ENCODE measurements around the gene SH3PXD2B. TPM values are rescaled to one million over a fixed set of nuclear protein-coding genes. Genes with fewer than 3 reads are reported as not detected.

SH3PXD2B gene
- total RNA-seq, 2 experiments from 2014 or later: 0.21 to 0.23 TPM

DNA sequence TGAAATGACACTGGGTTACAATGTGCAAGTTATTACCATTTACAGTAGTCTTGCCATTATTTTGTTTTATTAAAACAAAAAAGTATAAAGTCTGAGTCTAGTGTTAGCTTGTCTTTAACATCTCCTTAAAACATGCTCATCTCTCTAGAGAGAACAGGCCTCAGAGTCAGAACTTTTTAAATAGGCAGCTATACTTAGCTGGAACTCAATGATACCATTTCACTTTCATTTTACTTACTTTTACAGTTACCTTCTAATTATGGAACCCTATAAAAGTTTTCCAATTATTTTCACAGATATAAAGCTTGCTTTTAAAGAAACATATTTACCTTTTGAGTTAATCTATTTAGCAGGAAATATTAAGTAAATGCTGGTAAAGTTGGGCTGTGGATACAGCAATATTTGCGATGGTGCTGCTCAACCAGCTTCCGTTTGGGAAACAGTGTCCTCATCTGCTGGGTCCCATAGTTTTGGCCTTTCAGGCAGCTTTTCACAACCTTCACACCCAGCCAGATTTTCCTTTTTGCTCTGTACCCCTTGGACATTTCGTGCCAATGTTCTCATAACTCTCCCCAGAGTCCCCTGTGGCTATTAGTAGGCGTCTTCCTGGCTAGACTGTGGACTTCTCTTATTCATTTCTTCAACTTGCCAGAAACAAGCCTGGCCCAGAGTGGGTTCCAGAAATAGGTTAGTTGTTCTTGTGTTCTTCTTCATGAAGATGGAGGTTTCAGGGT is 134.4 kb downstream of the SH3PXD2B start:
- ATAC-seq (no peak), DNase-seq (no peak)
- Mint-ChIP-seq H3K36me3 (ENCODE audit: low read depth) (no peaks in the 10 kb centered on the region), H3K9me3 (ENCODE audit: insufficient read depth) (no peaks in the 10 kb centered on the region), H3K27me3 (ENCODE audit: low read depth) (no peaks in the 10 kb centered on the region), H3K4me1 (ENCODE audit: low read depth) (no peaks in the 10 kb centered on the region), H3K27ac (no peak overlapping the region), H3K4me3 (no peak overlapping the region)
- ChIA-PET POLR2A (no interaction called here), CTCF (interaction anchor here (0.8 to 1.2 kb wide), 2 partner anchors 12 to 51 kb away, joined by 3 read pairs; no protein-coding TSS in a partner anchor)

GRCh38 chr5:172315587-172316493 is 138.5 kb downstream of the SH3PXD2B start:
- H3K27ac Mint-ChIP-seq: no peak overlapping the region
- CTCF ChIA-PET: no interaction called here
- ATAC-seq: no peak
- H3K9me3 Mint-ChIP-seq (ENCODE audit: insufficient read depth): no peaks in the 10 kb centered on the region
- H3K4me3 Mint-ChIP-seq: no peak overlapping the region
- no peaks in the 10 kb centered on the region for H3K27me3 Mint-ChIP-seq (ENCODE audit: low read depth)
- no peak for DNase-seq
- H3K4me1 Mint-ChIP-seq (ENCODE audit: low read depth): no peaks in the 10 kb centered on the region
- no peaks in the 10 kb centered on the region for H3K36me3 Mint-ChIP-seq (ENCODE audit: low read depth)
- POLR2A ChIA-PET: no interaction called here

GRCh38 chr5:172313915-172314314 is 140.4 kb downstream of the SH3PXD2B start:
- ATAC-seq: no peak

GRCh38 chr5:172312286-172312685 is 142.0 kb downstream of the SH3PXD2B start:
- ATAC-seq (no peak), DNase-seq (no peak)
- POLR2A ChIA-PET: no interaction called here
- H3K36me3 Mint-ChIP-seq (ENCODE audit: low read depth): no peaks in the 10 kb centered on the region
- no peak overlapping the region for H3K27ac Mint-ChIP-seq
- H3K4me1 Mint-ChIP-seq (ENCODE audit: low read depth): no peaks in the 10 kb centered on the region
- H3K27me3 Mint-ChIP-seq (ENCODE audit: low read depth): peaks cover 2% of the 10 kb centered on the region
- no peaks in the 10 kb centered on the region for H3K9me3 Mint-ChIP-seq (ENCODE audit: insufficient read depth)
- CTCF ChIA-PET: interaction anchor here (0.9 kb wide), 1 partner anchor 19 kb away, joined by 5 read pairs; no protein-coding TSS in a partner anchor
- H3K4me3 Mint-ChIP-seq: no peak overlapping the region

More at GRCh38 chr5:172313915-172314314, 140.4 kb downstream of the SH3PXD2B start:
- Mint-ChIP-seq H3K27ac (no peak overlapping the region), H3K27me3 (ENCODE audit: low read depth) (peaks cover 2% of the 10 kb centered on the region), H3K4me3 (no peak overlapping the region), H3K4me1 (ENCODE audit: low read depth) (no peaks in the 10 kb centered on the region), H3K9me3 (ENCODE audit: insufficient read depth) (no peaks in the 10 kb centered on the region), H3K36me3 (ENCODE audit: low read depth) (no peaks in the 10 kb centered on the region)
- no peak for DNase-seq
- ChIA-PET CTCF (no interaction called here), POLR2A (no interaction called here)

DNA sequence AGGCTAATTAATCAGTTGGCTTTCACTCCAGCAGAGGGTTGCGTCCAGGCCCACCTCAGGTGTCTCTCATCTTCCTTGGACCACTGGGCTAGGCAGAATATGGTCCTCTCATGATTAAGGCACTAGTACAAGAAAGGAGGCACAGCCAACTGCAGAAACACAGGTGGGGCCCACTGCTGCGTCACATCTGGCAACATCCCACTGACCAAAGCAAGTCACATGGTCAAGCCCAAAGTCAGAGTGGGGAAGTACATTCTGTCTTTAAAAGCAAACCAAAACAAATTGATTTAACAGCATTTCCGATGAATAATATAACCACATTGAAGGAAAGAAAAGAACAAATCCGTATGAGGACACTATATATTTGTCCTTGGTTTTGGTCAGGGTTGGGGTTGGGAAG is 142.7 kb downstream of the SH3PXD2B start:
- ATAC-seq (no peak), DNase-seq (no peak)
- no peaks in the 10 kb centered on the region for H3K36me3 Mint-ChIP-seq (ENCODE audit: low read depth)
- no peak overlapping the region for H3K4me3 Mint-ChIP-seq
- H3K27ac Mint-ChIP-seq: no peak overlapping the region
- POLR2A ChIA-PET: no interaction called here
- H3K4me1 Mint-ChIP-seq (ENCODE audit: low read depth): no peaks in the 10 kb centered on the region
- CTCF ChIA-PET: no interaction called here
- peaks cover 2% of the 10 kb centered on the region for H3K27me3 Mint-ChIP-seq (ENCODE audit: low read depth)
- H3K9me3 Mint-ChIP-seq (ENCODE audit: insufficient read depth): peaks cover under 1% of the 10 kb centered on the region

- Mint-ChIP-seq H3K9me3 (ENCODE audit: insufficient read depth) (peaks cover 4% of the 10 kb centered on the region), H3K27me3 (ENCODE audit: low read depth) (peaks cover 2% of the 10 kb centered on the region), H3K4me1 (ENCODE audit: low read depth) (no peaks in the 10 kb centered on the region), H3K27ac (no peak overlapping the region), H3K4me3 (no peak overlapping the region), H3K36me3 (ENCODE audit: low read depth) (no peaks in the 10 kb centered on the region)
- ATAC-seq: no peak
- POLR2A ChIA-PET: no interaction called here
- DNase-seq: no peak
- CTCF ChIA-PET: no interaction called here
Measured at GRCh38 chr5:172311026-172311425, 143.3 kb downstream of the SH3PXD2B start.

DNA sequence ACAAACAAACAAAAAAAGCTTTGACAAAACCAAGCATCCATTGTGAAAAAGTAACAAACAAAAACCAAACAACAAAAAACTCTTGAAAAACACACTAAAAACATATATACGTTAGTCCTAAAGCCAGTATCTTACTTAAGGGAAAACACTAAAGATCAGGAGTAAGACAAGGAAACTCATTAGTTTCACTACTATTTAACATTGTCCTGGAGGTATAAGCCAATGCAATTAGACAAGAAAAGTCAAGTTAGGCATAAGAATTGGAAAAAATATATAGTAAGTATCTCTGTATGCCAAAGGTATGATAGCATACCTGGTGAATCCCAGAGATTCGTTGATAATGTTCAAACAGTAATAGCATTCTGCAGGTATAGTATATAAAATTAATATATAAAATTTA is 148.9 kb downstream of the SH3PXD2B start:
- no peaks in the 10 kb centered on the region for H3K36me3 Mint-ChIP-seq (ENCODE audit: low read depth)
- DNase-seq: no peak
- H3K27ac Mint-ChIP-seq: no peak overlapping the region
- no peak overlapping the region for H3K4me3 Mint-ChIP-seq
- ATAC-seq: no peak
- ChIA-PET POLR2A (no interaction called here), CTCF (no interaction called here)
- H3K4me1 Mint-ChIP-seq (ENCODE audit: low read depth): no peaks in the 10 kb centered on the region
- peaks cover 11% of the 10 kb centered on the region for H3K27me3 Mint-ChIP-seq (ENCODE audit: low read depth)
- peaks cover 4% of the 10 kb centered on the region for H3K9me3 Mint-ChIP-seq (ENCODE audit: insufficient read depth)

DNA sequence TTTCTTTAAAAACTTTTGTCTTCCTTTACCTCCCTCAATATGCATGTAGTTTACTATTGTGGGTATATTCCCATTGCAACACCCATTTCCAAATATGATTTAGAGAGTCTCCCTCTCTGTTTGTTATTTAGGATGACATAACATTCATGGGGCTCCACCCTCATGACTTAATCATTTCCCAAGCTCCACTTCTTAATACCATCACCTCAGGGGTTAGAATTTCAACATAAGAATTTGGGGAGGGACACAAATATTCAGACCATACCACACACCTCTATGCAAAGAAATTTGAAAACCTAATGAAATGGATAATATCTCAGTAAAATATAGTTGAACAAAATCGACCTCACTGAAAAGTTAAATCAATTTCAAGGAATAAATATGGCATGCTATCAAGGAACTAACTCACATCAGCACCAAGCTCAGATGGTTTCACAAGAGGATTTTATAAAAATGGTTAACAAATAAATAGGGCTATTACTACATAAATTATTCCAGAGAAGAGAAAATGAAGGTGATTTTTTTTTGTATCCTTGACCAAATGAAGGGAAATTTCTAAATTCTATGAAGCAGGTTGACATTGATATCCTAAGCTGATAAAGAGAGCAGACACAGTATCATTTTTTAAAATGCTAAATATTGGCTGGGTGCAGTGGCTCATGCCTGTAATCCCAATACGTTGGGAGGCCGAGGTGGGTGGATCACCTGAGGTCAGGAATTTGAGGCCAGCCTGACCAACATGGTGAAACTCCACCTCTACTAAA is 150.6 kb downstream of the SH3PXD2B start:
- Mint-ChIP-seq H3K4me3 (no peak overlapping the region), H3K9me3 (ENCODE audit: insufficient read depth) (peaks cover 4% of the 10 kb centered on the region), H3K27me3 (ENCODE audit: low read depth) (peaks cover 9% of the 10 kb centered on the region), H3K27ac (no peak overlapping the region), H3K4me1 (ENCODE audit: low read depth) (no peaks in the 10 kb centered on the region), H3K36me3 (ENCODE audit: low read depth) (no peaks in the 10 kb centered on the region)
- ATAC-seq (no peak), DNase-seq (no peak)
- POLR2A ChIA-PET: no interaction called here
- CTCF ChIA-PET: interaction anchor here (1.0 kb wide), 1 partner anchor 10 kb away, joined by 4 read pairs; no protein-coding TSS in a partner anchor

DNA sequence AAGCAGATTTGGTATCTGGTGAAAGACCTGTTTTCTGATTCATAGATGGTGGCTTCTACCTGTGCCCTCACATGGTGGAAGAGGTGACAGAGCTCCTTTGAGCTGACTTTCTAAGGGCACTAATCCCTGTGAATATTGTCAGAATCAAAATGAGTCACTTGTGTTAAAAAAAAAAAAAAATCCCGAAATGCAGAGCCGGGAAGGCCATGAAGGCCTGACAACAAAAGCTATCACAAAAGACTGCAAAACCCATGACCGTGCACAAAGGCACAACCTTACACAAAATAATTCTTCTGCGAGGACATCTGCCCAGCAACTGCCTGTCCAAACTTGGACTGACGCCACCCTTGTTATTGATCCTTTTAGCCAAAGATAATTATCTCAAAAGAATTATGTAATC is 151.2 kb downstream of the SH3PXD2B start:
- H3K36me3 Mint-ChIP-seq (ENCODE audit: low read depth): no peaks in the 10 kb centered on the region
- CTCF ChIA-PET: interaction anchor here (0.7 to 1.0 kb wide), 2 partner anchors 10 to 151 kb away, joined by 3 to 4 read pairs; partner anchors contain the start of gene SH3PXD2B
- peaks cover 9% of the 10 kb centered on the region for H3K27me3 Mint-ChIP-seq (ENCODE audit: low read depth)
- DNase-seq: no peak
- ATAC-seq: no peak
- no peak overlapping the region for H3K4me3 Mint-ChIP-seq
- POLR2A ChIA-PET: no interaction called here
- H3K4me1 Mint-ChIP-seq (ENCODE audit: low read depth): no peaks in the 10 kb centered on the region
- peaks cover 4% of the 10 kb centered on the region for H3K9me3 Mint-ChIP-seq (ENCODE audit: insufficient read depth)
- no peak overlapping the region for H3K27ac Mint-ChIP-seq

GRCh38 chr5:172302047-172302710 is 152.1 kb downstream of the SH3PXD2B start:
- Mint-ChIP-seq H3K4me1 (ENCODE audit: low read depth) (no peaks in the 10 kb centered on the region), H3K4me3 (no peak overlapping the region), H3K36me3 (ENCODE audit: low read depth) (no peaks in the 10 kb centered on the region), H3K9me3 (ENCODE audit: insufficient read depth) (peaks cover 4% of the 10 kb centered on the region), H3K27ac (no peak overlapping the region), H3K27me3 (ENCODE audit: low read depth) (peaks cover 9% of the 10 kb centered on the region)
- DNase-seq (no peak), ATAC-seq (no peak)
- ChIA-PET CTCF (interaction anchor here (1.9 kb wide), 1 partner anchor 9 kb away, joined by 6 read pairs; no protein-coding TSS in a partner anchor), POLR2A (no interaction called here)

- peaks cover 12% of the 10 kb centered on the region for H3K27me3 Mint-ChIP-seq (ENCODE audit: low read depth)
- ATAC-seq (no peak), DNase-seq (no peak)
- ChIA-PET CTCF (no interaction called here), POLR2A (no interaction called here)
- no peak overlapping the region for H3K4me3 Mint-ChIP-seq
- no peaks in the 10 kb centered on the region for H3K9me3 Mint-ChIP-seq (ENCODE audit: insufficient read depth)
- no peaks in the 10 kb centered on the region for H3K4me1 Mint-ChIP-seq (ENCODE audit: low read depth)
- no peak overlapping the region for H3K27ac Mint-ChIP-seq
- no peaks in the 10 kb centered on the region for H3K36me3 Mint-ChIP-seq (ENCODE audit: low read depth)
Measured at GRCh38 chr5:172299916-172300439, 154.3 kb downstream of the SH3PXD2B start.

Measured in activated CD8-positive, alpha-beta T cell treated with anti-CD3 and anti-CD28 coated beads, Interleukin-2, amount 10 ng/mL, durations not matched to agents 7 days and 5 days (primary cell).